GM19238 (cell line): ENCODE data around the gene CEACAM8.
"Not testable (repeated sequence)": the region's sequence is repeated elsewhere in the genome, so short reads cannot be mapped to it uniquely, and the experiment has no call there.

Experiments
- DNase-seq: peaks from one replicate; pipeline ENCODE4 v3.0.0; 2011; ENCODE audit warnings: low spot score; ENCODE audit not compliant: insufficient read length

CEACAM8 gene

GRCh38 chr19:42573642-42574041 lies 21.1 kb downstream of the CEACAM8 start:
- DNase-seq = no peak

- DNase-seq = no peak
These were observed 23.6 kb downstream of the CEACAM8 start for GRCh38 chr19:42571116-42571515.

GRCh38 chr19:42569193-42569592 lies 25.5 kb downstream of the CEACAM8 start:
- DNase-seq = no peak

GRCh38 chr19:42568006-42568405 lies 26.7 kb downstream of the CEACAM8 start:
- DNase-seq = no peak

GRCh38 chr19:42567567-42567966 lies 27.2 kb downstream of the CEACAM8 start:
- no peak for DNase-seq

GRCh38 chr19:42563352-42564210 lies 31.1 kb downstream of the CEACAM8 start:
- DNase-seq = peak; percentile 40

- no peak for DNase-seq
These were observed 33.2 kb downstream of the CEACAM8 start for GRCh38 chr19:42561512-42561911.

GRCh38 chr19:42560731-42561130 lies 34.0 kb downstream of the CEACAM8 start:
- no peak for DNase-seq

GRCh38 chr19:42558450-42559150 lies 36.1 kb downstream of the CEACAM8 start:
- no peak for DNase-seq

- not testable (repeated sequence) for DNase-seq
These were observed 37.3 kb downstream of the CEACAM8 start for GRCh38 chr19:42557386-42557871.

- no peak for DNase-seq
These were observed 38.9 kb downstream of the CEACAM8 start for GRCh38 chr19:42555801-42556200.

- no peak for DNase-seq
These were observed 39.4 kb downstream of the CEACAM8 start for GRCh38 chr19:42555317-42555716.

GRCh38 chr19:42554046-42554575 lies 40.6 kb downstream of the CEACAM8 start:
- no peak for DNase-seq

- DNase-seq = no peak
These were observed 41.3 kb downstream of the CEACAM8 start for GRCh38 chr19:42553292-42554045.

GRCh38 chr19:42552086-42553065 lies 42.3 kb downstream of the CEACAM8 start:
- no peak for DNase-seq

- DNase-seq = not testable (repeated sequence)
These were observed 44.2 kb downstream of the CEACAM8 start for GRCh38 chr19:42550521-42550920.

GRCh38 chr19:42549067-42549466 lies 45.7 kb downstream of the CEACAM8 start:
- not testable (repeated sequence) for DNase-seq

- DNase-seq = no peak
These were observed 46.2 kb downstream of the CEACAM8 start for GRCh38 chr19:42548552-42548951.

GRCh38 chr19:42547929-42548328 lies 46.8 kb downstream of the CEACAM8 start:
- no peak for DNase-seq

GRCh38 chr19:42546831-42547500 lies 47.8 kb downstream of the CEACAM8 start:
- no peak for DNase-seq
